NT2/D1 (cell line): ENCODE results near the gene OSBPL9.

Source experiments
- DNase-seq: peaks from one replicate; pipeline ENCODE4 v3.0.0-alpha.2; 2011; ENCODE audit warnings: low read depth, low spot score
- H3K27me3 ChIP-seq: 2 replicates; pipeline ENCODE4 v1.6.0; 2011; ENCODE audit warnings: mild to moderate bottlenecking; ENCODE audit not compliant: insufficient read length, insufficient read depth
- H3K36me3 ChIP-seq: 2 replicates; pipeline ENCODE4 v1.6.1; 2011; ENCODE audit warnings: mild to moderate bottlenecking, low read length, mixed read lengths; ENCODE audit not compliant: insufficient read depth, insufficient read length
- H3K4me1 ChIP-seq: 2 replicates; pipeline ENCODE4 v1.5.1; 2011; ENCODE audit not compliant: insufficient read depth, insufficient read length
- H3K4me3 ChIP-seq: 2 replicates; pipeline ENCODE4 v1.5.1; 2011; ENCODE audit warnings: low read depth; ENCODE audit not compliant: insufficient read length
- H3K9ac ChIP-seq: 2 replicates; pipeline ENCODE4 v1.6.0; 2011; ENCODE audit warnings: low read depth; ENCODE audit not compliant: insufficient read length
- H3K9me3 ChIP-seq: 2 replicates; pipeline ENCODE4 v1.5.1; 2011; ENCODE audit warnings: mild to moderate bottlenecking, low read length; ENCODE audit not compliant: insufficient read depth
- SUZ12 ChIP-seq: IDR thresholded peaks from 2 replicates; pipeline ENCODE4 v1.6.1; 2011; ENCODE audit not compliant: insufficient read length, insufficient read depth; ENCODE audit errors: extremely low read depth
- YY1 ChIP-seq: IDR thresholded peaks from 2 replicates; pipeline ENCODE4 v1.6.1; 2011; ENCODE audit not compliant: insufficient read length, insufficient read depth
- ZNF274 ChIP-seq: IDR thresholded peaks from 2 replicates; pipeline ENCODE4 v1.6.1; 2011; ENCODE audit warnings: mild to moderate bottlenecking, low read depth, low read length

OSBPL9 gene

GRCh38 chr1:51610637-51611036 is 6.3 kb upstream of the OSBPL9 start:
- Histone ChIP-seq H3K9me3 (no peaks in the 10 kb centered on the region), H3K27me3 (no peaks in the 10 kb centered on the region), H3K4me3 (no peak overlapping the region), H3K36me3 (no peaks in the 10 kb centered on the region), H3K4me1 (no peaks in the 10 kb centered on the region), H3K9ac (no peak overlapping the region)
- TF ChIP-seq ZNF274 (no peak), SUZ12 (no peak), YY1 (no peak)
- no peak for DNase-seq

GRCh38 chr1:51612447-51612961 is 4.4 kb upstream of the OSBPL9 start:
- no peak overlapping the region for H3K4me3 ChIP-seq
- no peaks in the 10 kb centered on the region for H3K4me1 ChIP-seq
- TF ChIP-seq SUZ12 = no peak
- no peak for TF ChIP-seq ZNF274
- no peak for TF ChIP-seq YY1
- no peak for DNase-seq
- no peak overlapping the region for H3K9ac ChIP-seq
- H3K36me3 ChIP-seq = no peaks in the 10 kb centered on the region
- no peaks in the 10 kb centered on the region for H3K27me3 ChIP-seq
- H3K9me3 ChIP-seq = no peaks in the 10 kb centered on the region

GRCh38 chr1:51615780-51616291 is 1.1 kb upstream of the OSBPL9 start:
- Histone ChIP-seq H3K36me3 (no peaks in the 10 kb centered on the region), H3K9ac (no peak overlapping the region), H3K4me1 (no peaks in the 10 kb centered on the region), H3K4me3 (no peak overlapping the region), H3K9me3 (no peaks in the 10 kb centered on the region), H3K27me3 (no peaks in the 10 kb centered on the region)
- TF ChIP-seq ZNF274 (no peak), SUZ12 (no peak), YY1 (no peak)
- DNase-seq = no peak

GRCh38 chr1:51616490-51616889 is 402 bp upstream of the OSBPL9 start:
- peaks cover 4% of the 10 kb centered on the region for H3K4me1 ChIP-seq
- no peaks in the 10 kb centered on the region for H3K36me3 ChIP-seq
- DNase-seq = no peak
- no peak overlapping the region for H3K4me3 ChIP-seq
- H3K9ac ChIP-seq = no peak overlapping the region
- H3K27me3 ChIP-seq = no peaks in the 10 kb centered on the region
- H3K9me3 ChIP-seq = no peaks in the 10 kb centered on the region
- TF ChIP-seq SUZ12 (no peak), ZNF274 (no peak), YY1 (no peak)

GRCh38 chr1:51618715-51619114 is 1.8 kb downstream of the OSBPL9 start:
- H3K9me3 ChIP-seq = no peaks in the 10 kb centered on the region
- H3K36me3 ChIP-seq = no peaks in the 10 kb centered on the region
- no peak for DNase-seq
- TF ChIP-seq SUZ12 = no peak
- TF ChIP-seq ZNF274 = no peak
- TF ChIP-seq YY1 = no peak
- H3K4me1 ChIP-seq = peaks cover 7% of the 10 kb centered on the region
- H3K4me3 ChIP-seq = no peak overlapping the region
- H3K9ac ChIP-seq = no peak overlapping the region
- H3K27me3 ChIP-seq = no peaks in the 10 kb centered on the region

GRCh38 chr1:51620470-51620869 is 3.6 kb downstream of the OSBPL9 start:
- H3K27me3 ChIP-seq = no peaks in the 10 kb centered on the region
- no peaks in the 10 kb centered on the region for H3K9me3 ChIP-seq
- TF ChIP-seq YY1 (no peak), SUZ12 (no peak), ZNF274 (no peak)
- H3K36me3 ChIP-seq = no peaks in the 10 kb centered on the region
- H3K4me3 ChIP-seq = no peak overlapping the region
- DNase-seq = no peak
- H3K4me1 ChIP-seq = peaks cover 7% of the 10 kb centered on the region
- no peak overlapping the region for H3K9ac ChIP-seq

GRCh38 chr1:51621161-51621560 is 4.3 kb downstream of the OSBPL9 start:
- Histone ChIP-seq H3K27me3 (no peaks in the 10 kb centered on the region), H3K4me1 (peaks cover 7% of the 10 kb centered on the region), H3K9ac (no peak overlapping the region), H3K4me3 (no peak overlapping the region), H3K9me3 (no peaks in the 10 kb centered on the region), H3K36me3 (no peaks in the 10 kb centered on the region)
- TF ChIP-seq SUZ12 = no peak
- DNase-seq = no peak
